Right lobe of liver (tissue), 6 donors: Measurements from ENCODE around the gene GPR18. TPM values are rescaled to one million over a fixed set of nuclear protein-coding genes. Genes with fewer than 3 reads are reported as not detected.
A peak's percentile ranks its signal among the peaks of the same experiment; 100 is the strongest.

ENCODE experiments used
- ATAC-seq, 4 donors: fragments of 200-7000 bp; cut with Tn5 transposase; one replicate each; pipeline ENCODE4 v1.9.1; 2020; ENCODE audit warnings: mild to moderate bottlenecking in 4 of 4, moderate library complexity in 4 of 4
- DNase-seq, 3 donors: peaks; one replicate each; pipeline ENCODE4 v3.0.0-alpha.2; 2020
- H3K27ac ChIP-seq, 3 donors: fragments of 200-600 bp; one replicate each; pipeline ENCODE4 v1.8.0; 2022
- H3K27me3 ChIP-seq, 2 donors: fragments of 200-600 bp; one replicate each; pipeline ENCODE4 v1.8.0; 2022
- H3K36me3 ChIP-seq, 4 donors: fragments of 200-600 bp; sonication (generic) in 1 of 4; one replicate each; pipeline versions ENCODE4 v1.5.1 to v1.8.0; 2017 to 2022; ENCODE audit warnings: control low read depth in 1 of 4
- H3K4me1 ChIP-seq, 4 donors: fragments of 200-600 bp; sonication (generic) in 1 of 4; one replicate each; pipeline versions ENCODE4 v1.5.1 to v1.8.0; 2017 to 2022; ENCODE audit warnings: control low read depth in 1 of 4
- H3K4me3 ChIP-seq, 3 donors: fragments of 200-600 bp; one replicate each; pipeline ENCODE4 v1.8.0; 2022
- H3K9me3 ChIP-seq, 4 donors: fragments of 200-600 bp; sonication (generic) in 1 of 4; one replicate each; pipeline versions ENCODE4 v1.5.1 to v1.8.0; 2017 to 2022; ENCODE audit warnings: control low read depth in 1 of 4
- POLR2A ChIP-seq: fragments of 450-650 bp; IDR thresholded peaks from one replicate; pipeline ENCODE4 v1.6.1; 2017; ENCODE audit warnings: antibody characterized with exemption, mild to moderate bottlenecking
- WGBS: methylation state at CpG from one replicate; pipeline ENCODE4 v1.1.6; 2018; ENCODE audit warnings: low coverage, low lambda C conversion rate; ENCODE audit not compliant: insufficient coverage; ENCODE audit errors: missing lambda C conversion rate; 5-methylcytosine and 5-hydroxymethylcytosine counted together
- intact Hi-C, 2 donors: fragments of 100-400 bp; cut with DNase I; formaldehyde crosslinking; loops; one replicate each; pipeline versions ENCODE4 v1.11.2 to v1.14.1; 2022
- total RNA-seq, 6 experiments: library from RNA; depleted of rRNA in 2 of 6; stranded (reverse); fragments of >200 nt in 2 of 6; fragmentation: NEBNext Ultra II Directional in 3 of 6; extraction: Animal tissue kit (Norgen Biotek cat#: 25700) in 3 of 6; gene quantifications; one replicate each; pipeline versions ENCODE4 v1.1.0 to v1.2.4, GENCODE V29; 2016 to 2023
- TF ChIP-seq, protein P1 (sequence below), 4 donors: fragments of 200-600 bp in 3 of 4; fragments of 450-650 bp in 1 of 4; IDR thresholded peaks; one replicate each; pipeline versions ENCODE4 v1.5.1 to v1.8.0; 2016 to 2022; ENCODE audit warnings: antibody characterized with exemption in 4 of 4, mild to moderate bottlenecking in 2 of 4
- donor health status: DM: no; HTN: yes; CAD: no.
- donor health status: DM: no; HTN: no; CAD: no.
- donor health status: DM: no; HTN: no; CAD: no.
- donor health status: DM: no; HTN: yes; CAD: no.
- donor health status: DM: no; HTN: yes; CAD: no.

The GPR18 gene
- total RNA-seq, 6 experiments from 2014 or later: 0.13 to 0.17 TPM; not detected in 4

DNA sequence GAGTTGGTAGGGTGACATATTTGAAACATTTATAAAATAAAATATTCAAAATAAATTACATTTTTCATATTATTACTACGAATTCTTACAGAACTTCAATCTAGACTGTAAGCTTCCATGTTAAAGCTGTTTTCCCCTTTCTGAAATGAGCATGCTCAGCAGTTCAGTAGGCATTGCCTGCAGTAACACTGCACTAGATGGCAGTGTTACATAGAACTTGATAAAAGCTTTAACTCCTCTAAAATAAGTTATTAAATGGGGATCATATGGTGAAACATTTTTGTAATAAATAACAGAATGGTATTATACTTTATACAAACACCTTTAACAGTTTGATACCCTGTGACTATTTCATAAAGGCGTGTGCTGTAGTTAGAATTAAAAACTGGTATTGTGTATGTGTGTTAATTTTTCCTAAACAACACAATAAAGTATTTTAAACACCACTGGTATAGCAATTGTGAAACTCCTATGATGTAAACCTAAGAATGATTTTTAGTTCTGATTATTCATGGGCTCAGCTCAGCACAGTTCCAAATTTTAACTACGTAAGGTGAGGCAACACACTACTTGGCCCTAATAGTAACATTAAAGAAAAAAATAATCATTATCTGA, 11.6 kb upstream of the GPR18 start:
- Histone ChIP-seq H3K4me3 (no peak overlapping the region), H3K9me3 (no peaks in the 10 kb centered on the region), H3K27me3 (no peaks in the 10 kb centered on the region), H3K4me1 (peaks cover 0 to 4% (median 0%) of the 10 kb centered on the region in 4 donors), H3K27ac (no peak overlapping the region), H3K36me3 (no peaks in the 10 kb centered on the region)
- TF ChIP-seq POLR2A: no peak
- TF ChIP-seq, protein P1, sequence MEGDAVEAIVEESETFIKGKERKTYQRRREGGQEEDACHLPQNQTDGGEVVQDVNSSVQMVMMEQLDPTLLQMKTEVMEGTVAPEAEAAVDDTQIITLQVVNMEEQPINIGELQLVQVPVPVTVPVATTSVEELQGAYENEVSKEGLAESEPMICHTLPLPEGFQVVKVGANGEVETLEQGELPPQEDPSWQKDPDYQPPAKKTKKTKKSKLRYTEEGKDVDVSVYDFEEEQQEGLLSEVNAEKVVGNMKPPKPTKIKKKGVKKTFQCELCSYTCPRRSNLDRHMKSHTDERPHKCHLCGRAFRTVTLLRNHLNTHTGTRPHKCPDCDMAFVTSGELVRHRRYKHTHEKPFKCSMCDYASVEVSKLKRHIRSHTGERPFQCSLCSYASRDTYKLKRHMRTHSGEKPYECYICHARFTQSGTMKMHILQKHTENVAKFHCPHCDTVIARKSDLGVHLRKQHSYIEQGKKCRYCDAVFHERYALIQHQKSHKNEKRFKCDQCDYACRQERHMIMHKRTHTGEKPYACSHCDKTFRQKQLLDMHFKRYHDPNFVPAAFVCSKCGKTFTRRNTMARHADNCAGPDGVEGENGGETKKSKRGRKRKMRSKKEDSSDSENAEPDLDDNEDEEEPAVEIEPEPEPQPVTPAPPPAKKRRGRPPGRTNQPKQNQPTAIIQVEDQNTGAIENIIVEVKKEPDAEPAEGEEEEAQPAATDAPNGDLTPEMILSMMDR (IDR thresholded peaks at IDR 0.05): peak; percentile 72 to 87 (median 80)
- 40% methylated on average over 3 of the region's 3 CpGs for WGBS
- ATAC-seq (peak; percentile 77 to 91 (median 87)), DNase-seq (no peak)
- intact Hi-C loops: loop anchor here (5.0 kb wide), 3 partner anchors 92 to 168 kb away; no protein-coding TSS in a partner anchor

DNA sequence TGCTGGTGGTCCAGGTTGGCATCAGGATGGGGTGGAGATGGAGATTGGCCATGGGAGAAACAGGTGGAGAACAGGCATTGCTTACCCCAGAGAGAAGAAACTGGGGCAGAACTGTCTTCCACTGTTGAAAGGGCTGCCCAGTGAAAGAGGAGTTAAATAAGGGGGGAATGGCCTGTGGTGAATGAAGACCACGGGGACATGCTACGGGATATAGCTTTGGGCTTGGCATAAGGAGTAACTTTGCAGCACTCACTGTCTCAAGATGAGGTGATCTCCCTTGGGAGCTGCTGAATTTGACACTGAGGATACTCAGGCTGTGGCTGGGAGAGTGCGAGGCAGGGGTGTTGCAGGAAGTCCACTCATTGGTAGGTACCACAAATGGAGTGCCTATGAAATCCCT, 10.6 kb upstream of the GPR18 start:
- WGBS: 83% methylated on average over 1 of the region's 3 CpGs
- H3K4me1 ChIP-seq: peaks cover 0 to 4% (median 0%) of the 10 kb centered on the region in 4 donors
- TF ChIP-seq, protein P1 (IDR thresholded peaks at IDR 0.05): no peak
- no peak for TF ChIP-seq POLR2A
- H3K36me3 ChIP-seq: no peaks in the 10 kb centered on the region
- H3K27me3 ChIP-seq: no peaks in the 10 kb centered on the region
- H3K27ac ChIP-seq: no peak overlapping the region
- intact Hi-C loops: loop anchor here (5.0 kb wide), 3 partner anchors 92 to 168 kb away; no protein-coding TSS in a partner anchor
- DNase-seq (no peak), ATAC-seq (peak in 1 of 4 donors; percentile 3)
- no peak overlapping the region for H3K4me3 ChIP-seq
- no peaks in the 10 kb centered on the region for H3K9me3 ChIP-seq

DNA sequence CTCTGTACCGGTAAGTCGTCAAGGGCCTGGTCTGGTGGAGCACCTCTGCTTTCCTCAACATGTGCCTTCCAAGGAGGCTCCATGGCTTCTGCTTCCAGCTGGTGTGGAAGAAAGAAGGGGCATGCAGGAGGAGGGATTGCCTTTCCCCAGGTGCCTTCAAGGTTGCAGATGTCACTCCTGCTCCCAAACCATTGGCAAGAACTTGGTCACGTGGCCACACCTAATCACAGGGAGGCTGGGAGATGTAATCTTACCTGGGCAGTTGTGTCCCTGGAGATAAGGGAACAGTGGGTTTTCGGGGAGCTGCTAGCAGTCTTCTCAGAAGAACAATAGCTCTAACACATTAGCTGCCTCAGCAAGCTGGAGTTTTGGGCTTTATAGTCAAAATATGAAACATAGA, 9.7 kb upstream of the GPR18 start:
- DNase-seq: no peak
- ATAC-seq: no peak
- Histone ChIP-seq H3K4me1 (peaks cover 0 to 4% (median 0%) of the 10 kb centered on the region in 4 donors), H3K36me3 (no peaks in the 10 kb centered on the region), H3K27me3 (no peaks in the 10 kb centered on the region), H3K4me3 (no peak overlapping the region), H3K27ac (no peak overlapping the region), H3K9me3 (no peaks in the 10 kb centered on the region)
- WGBS: 100% methylated on average over 1 of the region's 4 CpGs
- TF ChIP-seq, protein P1 (IDR thresholded peaks at IDR 0.05): no peak
- TF ChIP-seq POLR2A: no peak
- intact Hi-C loops: loop anchor here (5.0 kb wide), 3 partner anchors 91 to 169 kb away; no protein-coding TSS in a partner anchor

DNA sequence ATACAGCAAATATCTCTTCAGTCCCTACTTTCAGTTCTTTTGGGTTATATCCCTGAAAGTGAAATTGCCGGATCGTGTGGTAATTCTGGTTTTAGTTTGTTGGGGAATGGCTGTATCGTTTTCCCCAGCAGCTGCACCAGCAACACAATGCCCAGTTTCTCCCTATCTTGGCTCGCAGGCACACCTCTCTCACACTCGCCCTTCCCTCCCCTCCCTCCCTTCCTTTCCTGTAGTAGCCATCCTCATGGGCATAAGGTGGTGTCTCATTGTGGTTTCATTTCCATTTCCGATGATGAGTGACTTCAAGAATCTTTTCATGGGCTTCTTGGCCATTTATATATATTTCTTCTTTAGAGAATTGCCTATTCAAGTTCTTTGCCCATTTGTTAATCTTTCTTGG, 8.6 kb upstream of the GPR18 start:
- DNase-seq (no peak), ATAC-seq (no peak)
- intact Hi-C loops: loop anchor here (5.0 kb wide), 3 partner anchors 90 to 170 kb away; no protein-coding TSS in a partner anchor
- Histone ChIP-seq H3K27me3 (no peaks in the 10 kb centered on the region), H3K4me3 (no peak overlapping the region), H3K9me3 (no peaks in the 10 kb centered on the region), H3K4me1 (peaks cover 0 to 4% (median 0%) of the 10 kb centered on the region in 4 donors), H3K27ac (no peak overlapping the region), H3K36me3 (no peaks in the 10 kb centered on the region)
- WGBS: 70% methylated on average over 6 of the region's 6 CpGs
- TF ChIP-seq, protein P1 (IDR thresholded peaks at IDR 0.05): no peak
- no peak for TF ChIP-seq POLR2A
